GM21528 (cell line): ENCODE results near the gene NR6A1.

Experiments used
- ATAC-seq: cut with Tn5 transposase; IDR thresholded peaks from one replicate; pipeline ENCODE4 v1.9.1; 2021; ENCODE audit warnings: mild to moderate bottlenecking, moderate library complexity; ENCODE audit not compliant: unreplicated experiment, low FRiP score

NR6A1 gene

DNA sequence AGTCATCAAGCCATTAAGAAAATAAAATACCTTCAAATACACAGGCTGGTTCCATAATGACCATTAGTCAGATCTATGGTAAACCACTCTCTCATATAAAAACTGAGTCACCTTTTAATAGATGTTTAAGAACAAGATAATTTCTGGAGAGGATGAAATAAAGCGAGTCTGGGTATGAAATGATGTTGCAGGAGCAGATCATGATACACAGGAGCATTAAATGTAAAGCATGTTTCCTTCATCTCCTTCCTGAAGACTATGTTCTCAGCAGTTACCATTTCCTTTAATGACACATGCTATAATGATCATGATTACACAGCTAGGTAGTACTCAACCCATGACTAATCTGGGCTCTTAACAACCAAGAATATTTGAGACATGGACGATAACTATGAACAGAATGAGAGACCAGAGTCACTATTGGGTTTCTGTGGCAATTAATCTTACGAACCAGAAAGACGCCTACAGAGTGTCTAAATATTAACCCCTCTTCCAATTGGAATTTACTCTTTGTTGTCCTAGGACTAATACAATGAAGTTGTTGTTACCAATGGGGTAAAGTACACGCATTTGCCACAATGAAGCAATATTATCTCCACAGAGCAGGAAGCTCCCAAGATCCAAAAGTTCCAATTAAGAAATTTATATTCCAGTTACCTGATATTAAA lies 105.6 kb downstream of the NR6A1 start:
- ATAC-seq, result no peak

DNA sequence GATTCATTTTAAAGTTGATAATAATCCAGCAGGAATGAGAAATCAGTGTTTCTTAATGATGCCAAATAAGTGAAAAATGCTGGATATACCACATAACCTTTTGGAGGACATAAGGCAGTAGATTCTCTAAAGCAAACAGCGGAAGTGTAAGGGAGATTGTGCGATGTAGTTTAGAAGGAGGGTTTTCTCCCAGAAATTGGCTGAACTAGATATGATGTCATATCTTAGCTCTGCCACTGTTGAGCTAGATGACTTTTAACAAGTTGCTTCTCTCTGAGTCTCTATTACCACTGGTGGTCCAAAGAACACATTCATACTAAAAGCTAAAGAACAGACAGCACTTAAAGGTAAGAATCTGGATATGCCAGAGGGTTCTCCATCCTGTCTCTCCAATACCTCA lies 107.0 kb downstream of the NR6A1 start:
- ATAC-seq, result no peak

DNA sequence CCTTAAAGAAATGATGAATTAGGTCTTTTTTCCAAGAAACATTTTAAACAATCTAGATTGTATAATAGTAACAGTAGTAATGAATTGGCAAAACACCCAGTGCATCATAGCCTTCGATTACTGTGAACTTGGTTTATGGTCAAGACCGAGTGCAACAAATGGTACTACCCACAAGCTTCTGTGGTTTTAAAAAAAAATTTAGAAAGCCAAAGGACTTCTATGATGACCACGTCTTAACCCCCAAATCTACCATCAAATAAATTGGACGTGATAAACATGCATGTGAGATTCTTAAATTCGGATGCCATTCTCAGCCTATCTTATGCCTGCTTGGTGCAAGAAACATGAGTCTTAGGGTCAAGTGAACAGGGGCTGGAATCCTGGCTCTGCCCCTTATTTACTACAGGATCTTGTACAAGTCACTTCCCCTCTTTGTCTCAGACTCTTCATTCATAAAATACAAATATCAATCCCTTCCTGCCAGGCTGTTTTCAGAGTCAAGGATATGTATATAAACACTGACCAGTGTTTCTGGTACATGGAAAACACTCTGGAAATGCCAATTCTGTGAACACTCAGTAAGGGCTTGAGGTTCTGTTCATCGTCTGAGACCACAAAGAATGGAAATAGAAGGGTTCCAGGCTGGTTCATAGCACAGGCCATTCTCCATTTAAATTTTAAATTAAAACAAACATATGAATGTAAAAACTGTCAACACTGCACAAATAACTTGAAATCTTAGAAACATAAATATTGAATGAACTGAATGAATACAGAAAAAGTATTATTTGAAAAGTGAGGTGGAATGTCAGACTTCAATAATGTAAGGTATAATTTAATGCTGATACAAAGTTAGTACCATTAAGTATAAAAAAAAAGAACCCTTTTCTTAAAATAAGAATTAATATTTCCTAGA lies 107.8 kb downstream of the NR6A1 start:
- no peak for ATAC-seq

DNA sequence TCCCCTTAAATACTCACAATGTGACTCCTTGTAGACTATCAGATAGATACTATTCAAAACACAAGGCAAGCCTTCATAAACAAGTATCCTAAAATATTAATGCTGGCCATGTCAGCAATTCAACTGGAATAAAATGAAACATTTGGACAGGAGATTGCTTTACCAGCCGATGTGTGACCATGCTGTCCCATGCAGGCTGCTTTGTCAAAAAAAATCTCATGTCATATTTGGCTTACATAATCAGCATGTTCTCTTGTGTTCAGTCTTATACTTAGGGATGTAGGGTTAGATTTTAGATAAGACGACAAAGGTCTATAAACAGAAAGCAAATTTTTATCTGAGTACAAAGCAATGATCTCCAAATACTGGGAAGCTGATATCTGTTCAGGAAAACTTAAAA lies 108.5 kb downstream of the NR6A1 start:
- no peak for ATAC-seq

DNA sequence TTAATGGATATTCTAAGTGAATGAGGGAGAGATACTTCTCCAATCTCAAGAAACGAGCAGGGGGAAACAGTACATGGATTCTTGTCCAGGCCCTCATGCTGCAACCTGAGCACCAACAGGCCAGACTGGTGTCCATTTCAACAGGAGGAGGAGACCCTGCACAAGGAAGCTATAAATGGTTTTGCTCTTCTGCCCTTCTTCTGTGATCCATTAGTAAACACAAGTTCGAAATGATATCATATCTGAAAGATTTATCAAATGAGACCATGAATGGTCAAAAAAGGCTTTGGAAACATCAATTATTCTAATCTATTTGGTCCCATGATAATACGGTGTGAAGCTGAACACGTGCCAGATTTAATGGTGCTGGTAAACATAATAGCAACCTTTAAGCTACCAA lies 109.8 kb downstream of the NR6A1 start:
- no peak for ATAC-seq

DNA sequence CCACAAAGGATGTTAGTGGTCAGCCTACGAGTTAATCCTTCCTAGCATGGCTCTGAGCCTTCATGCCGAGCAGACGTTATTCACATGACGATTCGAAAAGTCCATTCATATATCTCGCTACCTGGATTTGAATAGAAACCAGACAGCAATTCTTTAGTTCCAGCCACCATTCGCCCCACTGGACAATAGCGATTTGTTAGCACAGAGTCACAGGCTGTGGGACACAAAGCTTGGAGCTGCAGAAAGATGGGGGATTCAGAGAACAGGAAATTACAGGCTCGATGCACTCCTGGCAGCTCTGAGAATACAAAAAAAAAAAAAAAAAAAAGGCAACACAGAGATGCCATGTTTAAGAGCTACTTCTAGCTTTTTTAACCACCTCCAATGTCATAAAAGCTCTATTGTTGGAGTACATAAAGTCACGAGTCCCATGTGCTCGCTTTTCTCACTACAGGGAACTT lies 110.7 kb downstream of the NR6A1 start:
- no peak for ATAC-seq

DNA sequence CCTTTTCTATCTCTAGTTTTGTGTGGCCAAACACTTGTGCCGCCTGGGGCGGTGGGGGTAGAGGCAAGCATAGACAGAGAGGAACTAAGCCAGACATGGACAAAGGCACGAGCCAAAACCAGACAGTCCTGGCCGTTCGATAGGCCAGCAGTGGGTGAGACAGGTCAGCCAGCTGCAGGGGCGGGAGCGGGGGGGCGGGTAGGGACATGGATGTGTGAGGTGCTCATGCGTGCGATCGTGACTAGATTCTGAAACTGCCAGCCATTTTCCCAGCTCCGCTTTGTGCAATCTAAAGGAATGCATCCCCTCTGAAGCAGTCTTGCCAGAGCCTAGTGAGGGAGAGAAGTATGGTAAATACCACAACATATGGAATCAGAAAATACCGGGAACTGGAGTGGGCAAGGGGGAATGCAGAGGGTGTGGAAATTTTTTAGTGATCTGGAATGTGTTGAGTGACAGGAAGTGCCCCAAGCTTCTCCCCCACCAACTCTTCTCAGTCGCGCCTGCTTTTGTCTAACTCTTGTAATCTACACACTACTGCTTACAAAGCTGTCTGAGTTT lies 111.9 kb downstream of the NR6A1 start:
- peak; percentile 54 for ATAC-seq

DNA sequence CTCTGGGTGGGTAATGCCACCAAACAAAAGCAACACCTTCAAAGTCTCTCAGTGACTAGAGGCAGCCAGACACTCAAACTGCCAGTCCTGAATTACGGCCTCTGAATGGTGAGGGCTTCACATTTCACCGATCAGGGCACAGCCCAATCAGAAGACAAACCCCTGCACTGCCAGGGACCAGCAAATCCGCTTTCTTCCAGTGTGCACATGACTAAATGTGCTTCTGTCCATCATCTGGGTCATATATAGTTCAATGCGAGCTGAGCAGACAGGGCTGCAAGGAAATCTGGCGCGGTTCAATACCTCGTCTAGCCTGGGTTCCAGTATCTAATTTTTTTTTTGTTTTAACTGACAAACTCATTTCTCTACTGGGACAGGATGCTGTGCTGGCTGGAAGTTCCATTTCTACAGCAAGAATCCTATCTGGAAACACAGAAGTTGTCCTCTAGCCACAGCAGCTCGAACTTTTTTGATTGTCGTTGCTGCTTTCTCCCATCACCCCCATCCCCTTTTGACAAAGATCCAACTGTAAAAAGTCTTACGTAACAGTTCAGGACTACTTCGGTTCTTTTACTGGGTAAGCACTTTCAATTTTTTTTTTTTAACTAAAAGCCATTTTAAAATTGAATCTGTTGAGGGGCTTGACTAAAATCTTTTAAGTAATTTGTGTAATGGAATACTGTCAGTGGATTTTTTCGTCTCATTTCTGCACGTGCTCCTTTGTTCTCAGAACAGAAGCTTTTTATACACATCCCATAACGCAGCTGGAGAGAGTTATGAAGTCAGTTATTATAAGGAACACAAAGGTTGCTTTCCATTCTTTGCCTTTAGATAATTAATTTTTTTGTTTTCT lies 112.7 kb downstream of the NR6A1 start:
- peak; percentile 81 for ATAC-seq

DNA sequence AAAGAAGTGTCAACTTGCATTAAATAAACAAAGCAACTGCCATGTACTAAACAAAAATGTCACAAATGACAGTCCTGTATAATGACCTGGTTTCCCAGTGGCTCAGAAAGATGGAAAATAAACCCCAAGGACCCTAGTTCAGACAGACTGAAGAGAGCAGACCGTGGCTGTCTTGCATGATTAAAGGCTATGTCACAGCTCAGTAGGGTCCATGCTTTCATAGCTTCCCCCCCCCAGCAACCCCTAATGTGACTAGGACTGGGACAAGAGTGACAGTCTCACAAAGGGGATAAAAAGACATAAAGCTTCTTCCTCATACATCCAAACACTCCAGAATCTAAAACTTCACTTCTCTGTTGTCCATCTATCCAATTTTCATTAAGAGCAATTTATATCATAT lies 113.6 kb downstream of the NR6A1 start:
- no peak for ATAC-seq

DNA sequence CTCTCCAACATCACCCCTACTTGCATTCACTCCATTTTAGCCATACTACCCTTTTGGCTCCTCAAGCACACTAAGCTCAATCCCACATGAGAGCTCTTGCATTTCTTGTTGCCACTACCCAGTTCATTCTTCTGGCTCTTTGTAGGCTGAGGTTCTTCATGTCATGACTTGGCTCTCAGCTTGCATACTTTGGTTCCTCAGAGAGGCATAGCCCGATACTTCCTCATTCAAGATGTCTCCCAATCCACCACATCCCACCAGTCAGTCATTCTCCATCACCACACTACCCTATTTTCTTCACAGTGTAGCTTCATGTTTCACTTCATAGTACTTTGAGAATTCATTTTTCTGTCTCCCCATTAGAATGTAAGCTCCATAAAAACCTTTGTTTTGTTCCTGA lies 116.7 kb downstream of the NR6A1 start:
- ATAC-seq, result no peak

DNA sequence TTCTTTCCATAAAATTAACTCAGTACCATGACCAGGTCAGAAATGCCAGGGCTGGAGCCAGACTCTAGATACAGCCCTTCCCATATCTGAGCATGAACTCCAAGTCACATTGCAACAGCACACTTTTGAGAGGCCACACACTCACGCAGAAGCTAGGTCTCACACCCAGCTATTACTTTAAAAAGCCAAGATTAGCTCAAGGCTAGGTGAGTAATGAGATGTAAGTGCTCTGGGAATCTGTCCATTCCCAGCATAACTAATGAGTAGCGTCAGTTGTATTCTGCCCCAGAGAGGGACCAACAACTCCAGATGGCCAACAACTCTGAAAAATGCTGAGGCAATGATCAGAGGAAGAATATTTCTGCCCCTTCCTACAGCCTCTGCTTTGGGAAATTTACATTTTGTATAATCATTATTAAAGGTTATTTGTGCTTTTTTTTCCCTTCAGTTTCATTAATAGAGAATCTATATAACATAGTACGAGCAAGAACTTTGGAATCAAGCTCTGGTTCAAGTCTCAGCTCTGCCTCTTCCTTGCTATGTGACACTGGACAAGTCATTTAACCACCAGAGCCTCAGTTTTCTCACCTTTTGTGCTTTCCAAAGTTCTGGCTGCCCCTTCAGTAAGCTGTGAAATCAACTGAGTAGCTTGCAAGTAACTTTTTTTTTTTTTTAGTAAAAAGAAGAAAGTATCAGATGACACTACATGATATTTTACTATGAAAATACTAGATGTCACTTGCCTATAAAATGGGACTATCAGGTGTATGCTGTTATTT lies 118.3 kb downstream of the NR6A1 start:
- no peak for ATAC-seq

DNA sequence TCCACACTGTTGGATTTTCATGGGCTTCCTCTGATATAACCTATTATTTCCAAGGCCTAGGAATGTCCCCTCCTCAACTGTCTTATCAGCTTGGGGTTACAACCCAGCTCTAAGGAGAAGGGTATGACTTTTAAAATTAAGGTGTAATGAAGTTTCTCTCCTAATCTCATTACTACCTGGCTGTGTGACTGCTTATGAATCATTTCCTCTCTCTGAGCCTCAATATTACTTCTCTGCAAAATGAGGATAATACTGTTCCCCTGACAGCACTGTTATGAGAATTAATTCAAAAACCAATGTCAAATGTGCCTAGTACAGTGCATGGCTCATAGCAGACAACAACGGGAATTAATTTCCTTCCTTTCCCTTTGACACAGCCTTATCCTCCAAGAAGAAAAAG lies 118.9 kb downstream of the NR6A1 start:
- no peak for ATAC-seq

DNA sequence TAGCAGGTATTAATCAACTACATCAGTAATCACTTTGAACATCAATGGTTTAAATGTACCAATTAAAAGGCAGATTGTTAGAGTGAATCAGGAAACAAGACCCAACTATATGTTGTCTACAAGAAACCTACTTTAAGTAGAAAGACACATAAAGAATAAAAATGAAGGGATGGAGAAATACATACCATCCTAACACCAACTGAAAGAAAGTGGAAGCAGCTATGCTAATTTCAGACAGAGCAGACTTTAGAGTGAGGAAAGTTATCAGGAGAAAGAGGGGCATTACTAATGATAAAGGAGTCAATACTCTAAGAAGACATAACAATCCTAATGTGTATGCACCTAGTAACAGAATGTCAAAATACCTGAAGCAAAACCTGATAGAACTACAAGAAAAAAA lies 125.8 kb downstream of the NR6A1 start:
- no peak for ATAC-seq

DNA sequence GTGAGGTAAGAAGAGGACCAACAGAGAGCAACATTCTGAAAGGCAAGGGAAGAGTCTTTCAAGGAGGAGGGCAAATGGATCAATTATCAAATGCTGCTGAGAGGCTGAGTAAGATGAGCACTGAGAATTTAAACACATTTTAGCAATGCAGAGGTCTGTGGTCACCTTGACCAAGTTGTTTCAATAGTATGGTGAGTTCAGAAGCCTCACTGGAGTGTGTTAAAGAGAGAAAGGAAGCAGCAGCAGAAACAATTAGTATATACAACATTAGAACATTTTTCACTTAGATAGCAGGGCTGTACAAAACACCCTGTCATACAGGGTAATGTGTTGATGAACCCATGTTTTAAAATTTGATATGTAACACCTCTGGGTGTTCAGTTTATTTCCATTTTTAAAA lies 131.5 kb downstream of the NR6A1 start:
- no peak for ATAC-seq

DNA sequence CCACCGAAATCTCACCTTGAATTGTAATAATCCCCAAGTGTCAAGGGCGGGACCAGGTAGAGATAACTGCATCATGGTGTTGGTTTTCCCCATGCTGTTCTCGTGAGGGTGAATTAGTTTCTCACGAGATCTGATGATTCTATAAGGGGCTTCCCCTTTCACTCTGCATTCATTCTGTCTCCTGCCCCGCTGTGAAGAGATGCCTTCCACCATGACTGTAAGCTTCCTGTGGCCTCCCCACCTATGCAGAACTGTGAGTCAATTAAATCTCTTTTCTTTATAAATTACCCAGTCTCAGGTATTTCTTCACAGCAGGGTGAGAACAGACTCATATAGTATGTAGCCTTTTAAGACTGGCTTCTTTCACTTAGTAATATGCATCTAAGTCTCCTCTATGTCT lies 135.8 kb downstream of the NR6A1 start:
- no peak for ATAC-seq

DNA sequence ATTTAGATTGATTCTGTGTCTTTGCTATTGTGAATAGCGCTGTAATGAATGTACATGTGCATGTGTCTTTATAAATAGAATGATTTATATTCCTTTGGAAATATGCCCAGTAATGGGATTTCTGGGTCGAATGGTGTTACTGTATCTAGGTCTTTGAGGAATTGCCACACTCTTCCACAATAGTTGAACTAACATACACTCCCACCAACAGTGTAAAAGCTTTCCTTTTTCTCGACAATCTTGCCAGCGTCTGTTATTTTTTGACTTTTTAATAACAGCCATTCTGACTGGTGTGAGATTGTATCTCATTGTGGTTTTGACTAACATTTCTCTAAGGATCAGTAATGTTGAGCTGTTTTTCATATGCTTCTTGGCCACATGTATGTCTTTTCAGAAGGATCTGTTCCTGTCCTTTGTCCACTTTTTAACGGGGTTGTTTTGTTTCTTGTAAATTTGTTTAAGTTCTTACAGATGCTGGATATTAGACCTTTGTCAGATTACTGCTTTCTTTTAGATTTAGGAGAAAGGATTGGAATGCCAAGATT lies 139.0 kb downstream of the NR6A1 start:
- ATAC-seq, result no peak

DNA sequence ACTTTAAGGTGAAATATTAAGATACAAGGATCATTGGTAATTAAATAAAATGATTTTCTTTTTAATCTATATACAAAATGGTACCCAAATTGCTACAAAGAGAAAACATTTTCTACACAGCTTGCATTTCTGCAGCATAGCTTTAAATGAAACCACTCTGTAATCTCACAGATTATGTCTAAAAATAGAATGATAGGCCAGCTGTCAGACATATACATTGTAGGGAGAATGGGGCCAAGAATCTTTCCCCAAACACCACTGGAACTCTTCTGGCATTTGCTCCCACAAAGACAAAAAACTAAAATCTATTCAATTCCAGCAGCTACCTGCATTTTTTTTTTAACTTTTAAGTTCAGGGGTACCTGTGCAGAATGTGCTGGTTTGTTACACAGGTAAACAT lies 139.8 kb downstream of the NR6A1 start:
- ATAC-seq, result no peak

DNA sequence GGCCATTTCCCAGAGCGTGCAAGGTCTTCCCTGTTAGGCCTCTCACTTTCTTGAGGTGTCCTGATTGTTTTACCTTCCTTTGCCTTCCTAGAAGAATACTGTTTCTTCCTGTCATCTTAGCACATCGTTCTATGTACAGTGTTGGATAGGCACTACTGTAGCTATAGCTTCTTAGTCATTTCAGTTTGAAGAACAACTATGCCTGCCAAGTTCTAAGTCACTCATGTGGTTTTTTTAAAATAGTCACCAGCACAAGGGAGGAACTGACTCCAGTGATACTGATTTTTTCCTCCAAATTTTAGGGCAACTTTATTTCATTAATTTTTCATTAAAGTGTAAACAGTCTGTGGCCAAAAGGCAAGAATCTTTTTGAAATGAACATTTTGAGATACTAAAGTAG lies 141.5 kb downstream of the NR6A1 start:
- no peak for ATAC-seq

DNA sequence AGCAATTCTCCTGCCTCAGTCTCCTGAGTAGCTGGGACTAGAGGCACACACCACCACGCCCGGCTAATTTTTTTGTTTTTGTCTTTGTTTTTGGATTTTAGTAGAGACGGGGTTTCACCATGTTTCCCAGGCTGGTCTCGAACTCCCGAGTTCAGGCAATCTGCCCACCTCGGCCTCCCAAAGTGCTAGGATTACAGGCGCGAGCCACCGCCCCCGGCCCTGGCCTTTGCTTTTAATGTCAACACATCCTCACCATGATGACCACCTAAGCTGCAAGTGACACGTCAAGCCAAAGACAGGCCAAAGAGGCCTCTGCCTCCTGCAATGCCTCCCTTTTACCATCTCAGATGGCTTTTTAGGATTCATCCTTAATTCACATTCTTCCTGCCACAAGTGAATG lies 142.4 kb downstream of the NR6A1 start:
- no peak for ATAC-seq

DNA sequence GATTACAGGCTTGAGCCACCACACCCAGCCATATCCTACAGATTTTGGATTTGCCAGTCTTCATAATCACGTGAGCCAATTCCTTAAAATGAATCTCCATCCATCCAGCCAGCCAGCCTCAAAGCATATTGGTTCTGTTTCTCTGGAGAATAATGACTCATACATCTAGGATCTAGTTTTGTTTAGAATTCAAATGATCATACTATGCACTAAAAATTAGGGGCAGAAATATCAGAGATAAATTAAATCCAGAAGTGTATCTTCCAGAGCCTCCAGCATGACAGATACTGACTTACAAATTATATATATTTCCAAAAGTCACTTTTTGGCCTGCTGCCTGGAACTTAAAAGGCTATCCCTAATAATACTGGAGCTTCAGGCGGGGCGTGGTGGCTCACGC lies 144.8 kb downstream of the NR6A1 start:
- ATAC-seq, result no peak
